ENCODE results near the gene DIAPH3.

DIAPH3 gene

GRCh38 chr13:60152904-60153303 is 10.8 kb downstream of the DIAPH3 start:
- Histone ChIP-seq H3K27me3 (ENCODE audit: control insufficient read depth in 3 of 3, insufficient read depth in 3 of 3, low read depth in 1 of 3, low read length in 3 of 3) (no peaks in the 10 kb centered on the region), H2BK120ac (ENCODE audit: low read depth, low read length) (no peak overlapping the region), H2BK5ac (ENCODE audit: low read length) (no peak overlapping the region), H3K4me3 (ENCODE audit: low read length in 2 of 2) (no peak overlapping the region), H3K18ac (ENCODE audit: low read length) (no peak overlapping the region), H3K36me3 (replicated peaks in 1 of 2; ENCODE audit: control insufficient read depth in 2 of 2, insufficient read depth in 2 of 2, low read length in 2 of 2) (peaks cover 0 to 18% of the 10 kb centered on the region in 2 donors), H3K23ac (ENCODE audit: low read depth, low read length, poor library complexity) (no peak overlapping the region), H4K91ac (ENCODE audit: low read depth, low read length, poor library complexity) (no peak overlapping the region), H4K8ac (ENCODE audit: low read depth, low read length) (no peak overlapping the region), H2AFZ (ENCODE audit: low read length) (no peak overlapping the region), H3K9me3 (replicated peaks in 1 of 2; ENCODE audit: control insufficient read depth in 2 of 2, insufficient read depth in 1 of 2, low read depth in 1 of 2, low read length in 2 of 2) (peaks cover 2 to 8% of the 10 kb centered on the region in 2 donors), H2AK5ac (ENCODE audit: low read depth, low read length) (no peak overlapping the region), H3K4ac (ENCODE audit: low read length) (no peak overlapping the region), H3K79me1 (ENCODE audit: low read depth, low read length) (no peaks in the 10 kb centered on the region), H3K14ac (ENCODE audit: low read length) (no peak overlapping the region), H2BK15ac (ENCODE audit: low read length) (no peak overlapping the region), H3K27ac (replicated peaks; ENCODE audit: low read length) (no peak overlapping the region), H3K4me2 (ENCODE audit: insufficient read depth, low read length, poor library complexity, severe bottlenecking) (no peak overlapping the region), H3K9ac (ENCODE audit: low read depth, low read length, poor library complexity) (no peak overlapping the region), H2BK12ac (ENCODE audit: low read length) (no peak overlapping the region), H3K4me1 (ENCODE audit: control insufficient read depth in 2 of 2, insufficient read depth in 1 of 2, low read depth in 1 of 2, low read length in 2 of 2) (peaks cover 0 to 5% of the 10 kb centered on the region in 2 donors)
- DNase-seq (ENCODE audit: low spot score): no peak

GRCh38 chr13:60152114-60152513 is 11.6 kb downstream of the DIAPH3 start:
- H4K8ac ChIP-seq (ENCODE audit: low read depth, low read length): no peak overlapping the region
- peaks cover 0 to 13% of the 10 kb centered on the region in 2 donors for H3K36me3 ChIP-seq (replicated peaks in 1 of 2; ENCODE audit: control insufficient read depth in 2 of 2, insufficient read depth in 2 of 2, low read length in 2 of 2)
- no peak overlapping the region for H2BK5ac ChIP-seq (ENCODE audit: low read length)
- H3K9ac ChIP-seq (ENCODE audit: low read depth, low read length, poor library complexity): no peak overlapping the region
- no peak overlapping the region for H2BK12ac ChIP-seq (ENCODE audit: low read length)
- no peak overlapping the region for H3K27ac ChIP-seq (replicated peaks; ENCODE audit: low read length)
- H3K4me3 ChIP-seq (ENCODE audit: low read length in 2 of 2): no peak overlapping the region
- DNase-seq (ENCODE audit: low spot score): no peak
- no peak overlapping the region for H3K4ac ChIP-seq (ENCODE audit: low read length)
- H3K23ac ChIP-seq (ENCODE audit: low read depth, low read length, poor library complexity): no peak overlapping the region
- no peak overlapping the region for H4K91ac ChIP-seq (ENCODE audit: low read depth, low read length, poor library complexity)
- H2AFZ ChIP-seq (ENCODE audit: low read length): no peak overlapping the region
- H3K18ac ChIP-seq (ENCODE audit: low read length): no peak overlapping the region
- no peak overlapping the region for H2AK5ac ChIP-seq (ENCODE audit: low read depth, low read length)
- peaks cover 0 to 4% of the 10 kb centered on the region in 2 donors for H3K4me1 ChIP-seq (ENCODE audit: control insufficient read depth in 2 of 2, insufficient read depth in 1 of 2, low read depth in 1 of 2, low read length in 2 of 2)
- peaks cover under 1 to 1% of the 10 kb centered on the region in 2 donors for H3K9me3 ChIP-seq (replicated peaks in 1 of 2; ENCODE audit: control insufficient read depth in 2 of 2, insufficient read depth in 1 of 2, low read depth in 1 of 2, low read length in 2 of 2)
- H2BK15ac ChIP-seq (ENCODE audit: low read length): no peak overlapping the region
- H3K27me3 ChIP-seq (ENCODE audit: control insufficient read depth in 3 of 3, insufficient read depth in 3 of 3, low read depth in 1 of 3, low read length in 3 of 3): no peaks in the 10 kb centered on the region
- no peaks in the 10 kb centered on the region for H3K79me1 ChIP-seq (ENCODE audit: low read depth, low read length)
- no peak overlapping the region for H2BK120ac ChIP-seq (ENCODE audit: low read depth, low read length)
- no peak overlapping the region for H3K14ac ChIP-seq (ENCODE audit: low read length)
- H3K4me2 ChIP-seq (ENCODE audit: insufficient read depth, low read length, poor library complexity, severe bottlenecking): no peak overlapping the region

- Histone ChIP-seq H3K36me3 (replicated peaks in 1 of 2; ENCODE audit: control insufficient read depth in 2 of 2, insufficient read depth in 2 of 2, low read length in 2 of 2) (peaks cover 0 to 6% of the 10 kb centered on the region in 2 donors), H3K4ac (ENCODE audit: low read length) (no peak overlapping the region), H2BK5ac (ENCODE audit: low read length) (no peak overlapping the region), H2AFZ (ENCODE audit: low read length) (no peak overlapping the region), H3K14ac (ENCODE audit: low read length) (no peak overlapping the region), H2BK15ac (ENCODE audit: low read length) (no peak overlapping the region), H3K4me2 (ENCODE audit: insufficient read depth, low read length, poor library complexity, severe bottlenecking) (no peak overlapping the region), H4K8ac (ENCODE audit: low read depth, low read length) (no peak overlapping the region), H2AK5ac (ENCODE audit: low read depth, low read length) (no peak overlapping the region), H3K18ac (ENCODE audit: low read length) (no peak overlapping the region), H3K27me3 (ENCODE audit: control insufficient read depth in 3 of 3, insufficient read depth in 3 of 3, low read depth in 1 of 3, low read length in 3 of 3) (no peaks in the 10 kb centered on the region), H3K9me3 (replicated peaks in 1 of 2; ENCODE audit: control insufficient read depth in 2 of 2, insufficient read depth in 1 of 2, low read depth in 1 of 2, low read length in 2 of 2) (no peaks in the 10 kb centered on the region), H3K9ac (ENCODE audit: low read depth, low read length, poor library complexity) (no peak overlapping the region), H2BK12ac (ENCODE audit: low read length) (no peak overlapping the region), H3K79me1 (ENCODE audit: low read depth, low read length) (peaks cover 3% of the 10 kb centered on the region), H2BK120ac (ENCODE audit: low read depth, low read length) (no peak overlapping the region), H3K4me1 (ENCODE audit: control insufficient read depth in 2 of 2, insufficient read depth in 1 of 2, low read depth in 1 of 2, low read length in 2 of 2) (peaks cover 0 to 1% of the 10 kb centered on the region in 2 donors), H3K27ac (replicated peaks; ENCODE audit: low read length) (no peak overlapping the region), H3K23ac (ENCODE audit: low read depth, low read length, poor library complexity) (no peak overlapping the region), H3K4me3 (ENCODE audit: low read length in 2 of 2) (no peak overlapping the region), H4K91ac (ENCODE audit: low read depth, low read length, poor library complexity) (no peak overlapping the region)
- no peak for DNase-seq (ENCODE audit: low spot score)
- WGBS, 2 donors (ENCODE audit: extremely low coverage in 2 of 2, insufficient read length in 2 of 2, insufficient replicate concordance in 1 of 2): no CpG with 5 or more reads among the region's 2 CpGs
Observed at GRCh38 chr13:60150538-60150937, 13.2 kb downstream of the DIAPH3 start.

GRCh38 chr13:60148918-60149317 is 14.8 kb downstream of the DIAPH3 start:
- Histone ChIP-seq H3K18ac (ENCODE audit: low read length) (no peak overlapping the region), H2BK120ac (ENCODE audit: low read depth, low read length) (no peak overlapping the region), H2AK5ac (ENCODE audit: low read depth, low read length) (no peak overlapping the region), H3K23ac (ENCODE audit: low read depth, low read length, poor library complexity) (no peak overlapping the region), H3K4me2 (ENCODE audit: insufficient read depth, low read length, poor library complexity, severe bottlenecking) (no peak overlapping the region), H3K27me3 (ENCODE audit: control insufficient read depth in 3 of 3, insufficient read depth in 3 of 3, low read depth in 1 of 3, low read length in 3 of 3) (no peaks in the 10 kb centered on the region), H3K4ac (ENCODE audit: low read length) (no peak overlapping the region), H3K27ac (replicated peaks; ENCODE audit: low read length) (no peak overlapping the region), H3K4me1 (ENCODE audit: control insufficient read depth in 2 of 2, insufficient read depth in 1 of 2, low read depth in 1 of 2, low read length in 2 of 2) (peaks cover 0 to 1% of the 10 kb centered on the region in 2 donors), H3K9ac (ENCODE audit: low read depth, low read length, poor library complexity) (no peak overlapping the region), H3K4me3 (ENCODE audit: low read length in 2 of 2) (no peak overlapping the region), H4K91ac (ENCODE audit: low read depth, low read length, poor library complexity) (no peak overlapping the region), H3K79me1 (ENCODE audit: low read depth, low read length) (peaks cover 3% of the 10 kb centered on the region), H3K14ac (ENCODE audit: low read length) (no peak overlapping the region), H4K8ac (ENCODE audit: low read depth, low read length) (no peak overlapping the region), H2BK5ac (ENCODE audit: low read length) (no peak overlapping the region), H3K36me3 (replicated peaks in 1 of 2; ENCODE audit: control insufficient read depth in 2 of 2, insufficient read depth in 2 of 2, low read length in 2 of 2) (peaks cover 0 to 3% of the 10 kb centered on the region in 2 donors), H3K9me3 (replicated peaks in 1 of 2; ENCODE audit: control insufficient read depth in 2 of 2, insufficient read depth in 1 of 2, low read depth in 1 of 2, low read length in 2 of 2) (no peaks in the 10 kb centered on the region), H2AFZ (ENCODE audit: low read length) (no peak overlapping the region), H2BK15ac (ENCODE audit: low read length) (no peak overlapping the region), H2BK12ac (ENCODE audit: low read length) (no peak overlapping the region)
- WGBS, 2 donors (ENCODE audit: extremely low coverage in 2 of 2, insufficient read length in 2 of 2, insufficient replicate concordance in 1 of 2): no CpG with 5 or more reads among the region's 4 CpGs
- no peak for DNase-seq (ENCODE audit: low spot score)
